Measurements from ENCODE around the gene PTPRM.

DNA sequence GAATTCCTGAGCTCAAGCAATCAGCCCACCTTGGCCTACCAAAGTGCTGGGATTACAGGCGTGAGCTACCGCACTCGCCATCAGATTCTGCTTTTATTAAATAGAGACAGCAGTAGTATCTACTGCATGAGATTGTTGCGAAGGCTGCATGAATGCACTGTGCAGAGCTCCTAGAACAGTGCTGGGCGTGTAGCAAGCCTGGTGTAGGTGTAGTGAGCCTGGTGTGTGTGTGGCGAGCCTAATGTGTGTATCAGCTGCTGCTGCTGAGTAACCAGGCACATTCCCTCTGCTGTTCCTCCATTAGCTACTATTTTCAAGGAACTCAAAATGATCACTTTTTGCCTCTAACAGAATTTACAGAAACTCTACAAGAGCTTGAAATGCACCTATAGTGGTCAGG is 57.6 kb downstream of the PTPRM start:
- TF ChIP-seq, protein P1, sequence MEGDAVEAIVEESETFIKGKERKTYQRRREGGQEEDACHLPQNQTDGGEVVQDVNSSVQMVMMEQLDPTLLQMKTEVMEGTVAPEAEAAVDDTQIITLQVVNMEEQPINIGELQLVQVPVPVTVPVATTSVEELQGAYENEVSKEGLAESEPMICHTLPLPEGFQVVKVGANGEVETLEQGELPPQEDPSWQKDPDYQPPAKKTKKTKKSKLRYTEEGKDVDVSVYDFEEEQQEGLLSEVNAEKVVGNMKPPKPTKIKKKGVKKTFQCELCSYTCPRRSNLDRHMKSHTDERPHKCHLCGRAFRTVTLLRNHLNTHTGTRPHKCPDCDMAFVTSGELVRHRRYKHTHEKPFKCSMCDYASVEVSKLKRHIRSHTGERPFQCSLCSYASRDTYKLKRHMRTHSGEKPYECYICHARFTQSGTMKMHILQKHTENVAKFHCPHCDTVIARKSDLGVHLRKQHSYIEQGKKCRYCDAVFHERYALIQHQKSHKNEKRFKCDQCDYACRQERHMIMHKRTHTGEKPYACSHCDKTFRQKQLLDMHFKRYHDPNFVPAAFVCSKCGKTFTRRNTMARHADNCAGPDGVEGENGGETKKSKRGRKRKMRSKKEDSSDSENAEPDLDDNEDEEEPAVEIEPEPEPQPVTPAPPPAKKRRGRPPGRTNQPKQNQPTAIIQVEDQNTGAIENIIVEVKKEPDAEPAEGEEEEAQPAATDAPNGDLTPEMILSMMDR (IDR thresholded peaks at IDR 0.05) = no peak
- no peak for TF ChIP-seq POLR2A (IDR thresholded peaks at IDR 0.05)
